ENCODE data around the gene TEAD4. TPM values are rescaled to one million over a fixed set of nuclear protein-coding genes. Genes with fewer than 3 reads are reported as not detected.

TEAD4 gene
- total RNA-seq, 1 donor from 2014 or later, result 48.8 TPM

- no peak for TF ChIP-seq CTCF (conservative IDR thresholded peaks at IDR 0.05; ENCODE audit: low read depth, low read length)
- DNase-seq (ENCODE audit: low read depth), result no peak
- H3K4me3 ChIP-seq (ENCODE audit: low read depth, low read length), result no peak overlapping the region
Measured at GRCh38 chr12:3015356-3015755, 56.2 kb downstream of the TEAD4 start.

DNA sequence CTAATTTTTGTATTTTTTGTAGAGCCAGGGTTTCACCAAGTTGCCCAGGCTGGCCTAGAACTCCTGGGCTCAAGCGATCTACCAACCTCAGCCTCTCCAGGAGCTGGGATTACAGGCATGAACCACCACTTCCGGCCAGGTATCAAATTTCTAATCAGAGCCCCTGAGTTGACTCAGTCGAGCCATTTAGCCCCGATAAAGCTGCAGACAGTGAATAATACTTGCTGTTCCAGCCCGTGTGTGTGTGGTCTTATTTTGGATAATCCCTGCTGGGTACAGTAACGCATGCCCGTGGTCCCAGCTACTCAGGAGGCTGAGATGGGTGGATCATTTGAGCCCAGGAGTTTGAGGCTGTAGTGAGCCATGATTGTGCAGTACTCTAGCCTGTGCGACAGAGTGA lies 57.0 kb downstream of the TEAD4 start:
- H3K4me3 ChIP-seq (ENCODE audit: low read depth, low read length), result no peak overlapping the region
- DNase-seq (ENCODE audit: low read depth), result no peak
- no peak for TF ChIP-seq CTCF (conservative IDR thresholded peaks at IDR 0.05; ENCODE audit: low read depth, low read length)

GRCh38 chr12:3017281-3017680 lies 58.1 kb downstream of the TEAD4 start:
- DNase-seq (ENCODE audit: low read depth), result no peak
- no peak overlapping the region for H3K4me3 ChIP-seq (ENCODE audit: low read depth, low read length)
- TF ChIP-seq CTCF (conservative IDR thresholded peaks at IDR 0.05; ENCODE audit: low read depth, low read length), result no peak

DNA sequence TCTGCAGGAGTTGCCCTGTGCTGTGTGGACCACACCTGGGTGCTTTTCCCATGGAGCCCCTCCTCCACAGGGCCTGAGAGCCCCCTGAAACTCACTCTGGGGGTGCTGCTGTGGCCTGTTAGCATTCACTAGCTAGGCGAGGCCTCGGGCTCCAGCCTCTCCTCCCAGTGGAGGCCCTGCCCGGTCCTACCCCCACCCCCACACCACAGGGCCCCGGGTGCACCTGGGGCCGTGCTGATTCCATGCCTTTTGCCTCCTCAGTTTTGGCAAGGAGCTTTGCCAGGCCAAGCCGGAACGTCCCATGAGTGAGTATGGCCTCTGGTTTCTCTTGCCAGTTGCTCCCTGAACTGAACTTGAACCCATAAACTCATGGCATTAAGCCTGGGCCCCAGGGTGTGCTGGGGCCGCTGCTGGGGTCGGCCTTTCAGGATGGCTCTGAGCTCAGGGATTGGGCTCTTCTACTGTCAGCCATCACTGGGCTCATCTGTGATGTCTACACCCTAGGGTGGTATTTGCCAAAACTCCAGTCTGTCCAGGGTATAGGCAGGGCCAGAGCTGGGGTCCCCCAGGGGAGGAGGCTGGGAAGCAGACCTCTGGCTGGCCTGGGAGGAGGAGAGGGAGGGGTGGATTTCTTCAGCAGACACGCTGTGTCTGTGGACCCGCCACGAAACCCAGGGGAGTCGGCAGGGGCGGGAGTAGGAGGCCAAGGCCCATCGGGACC lies 59.2 kb downstream of the TEAD4 start:
- no peak overlapping the region for H3K4me3 ChIP-seq (ENCODE audit: low read depth, low read length)
- no peak for DNase-seq (ENCODE audit: low read depth)
- TF ChIP-seq CTCF (conservative IDR thresholded peaks at IDR 0.05; ENCODE audit: low read depth, low read length), result no peak

GRCh38 chr12:3019005-3019680 lies 59.9 kb downstream of the TEAD4 start:
- no peak for DNase-seq (ENCODE audit: low read depth)
- no peak overlapping the region for H3K4me3 ChIP-seq (ENCODE audit: low read depth, low read length)
- TF ChIP-seq CTCF (conservative IDR thresholded peaks at IDR 0.05; ENCODE audit: low read depth, low read length), result no peak

DNA sequence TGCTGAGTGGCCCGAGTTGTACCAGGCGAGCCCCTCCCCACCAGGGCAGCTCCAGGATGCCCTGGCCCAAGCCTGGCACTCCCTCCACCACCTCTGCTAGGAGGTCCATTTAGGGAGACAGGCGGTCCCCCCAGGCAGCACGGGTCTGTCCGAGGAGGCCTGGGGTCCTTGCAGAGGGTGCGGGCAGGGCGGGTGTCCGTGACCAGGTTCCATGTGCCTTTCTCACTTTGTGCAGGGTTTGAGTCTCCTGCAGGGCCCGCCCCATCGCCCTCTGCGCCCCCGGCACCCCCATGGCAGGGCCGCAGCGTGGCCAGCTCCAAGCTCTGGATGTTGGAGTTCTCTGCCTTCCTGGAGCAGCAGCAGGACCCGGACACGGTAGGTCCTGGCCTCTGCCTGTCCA lies 61.2 kb downstream of the TEAD4 start:
- no peak for TF ChIP-seq CTCF (conservative IDR thresholded peaks at IDR 0.05; ENCODE audit: low read depth, low read length)
- H3K4me3 ChIP-seq (ENCODE audit: low read depth, low read length), result no peak overlapping the region
- no peak for DNase-seq (ENCODE audit: low read depth)

Data from epithelial cell of proximal tubule (primary cell).